Activated CD4-positive, alpha-beta T cell treated with anti-CD3 and anti-CD28 coated beads, Interleukin-2, amount 10 ng/mL, durations not matched to agents 24 days and 14 days (primary cell): ENCODE data around the gene CDK5RAP2. TPM values are rescaled to one million over a fixed set of nuclear protein-coding genes. Genes with fewer than 3 reads are reported as not detected.

ENCODE experiments used
- DNase-seq: peaks from one replicate; pipeline ENCODE4 v3.0.0; 2022
- H3K27ac Mint-ChIP-seq: one replicate; pipeline ENCODE4 v1.8.0; 2022; ENCODE audit warnings: mild to moderate bottlenecking, mixed read lengths
- H3K27me3 Mint-ChIP-seq: one replicate; pipeline ENCODE4 v1.8.0; 2022; ENCODE audit warnings: mixed read lengths
- H3K36me3 Mint-ChIP-seq: one replicate; pipeline ENCODE4 v1.8.0; 2022; ENCODE audit warnings: low read depth, mild to moderate bottlenecking, mixed read lengths
- H3K4me1 Mint-ChIP-seq: one replicate; pipeline ENCODE4 v1.8.0; 2021; ENCODE audit warnings: mixed read lengths
- H3K4me3 Mint-ChIP-seq: one replicate; pipeline ENCODE4 v1.8.0; 2022; ENCODE audit warnings: mild to moderate bottlenecking, moderate library complexity, mixed read lengths
- H3K9me3 Mint-ChIP-seq: one replicate; pipeline ENCODE4 v1.8.0; 2021; ENCODE audit warnings: mixed read lengths
- intact Hi-C: fragments of 100-400 bp; cut with micrococcal nuclease; formaldehyde crosslinking; loops from one replicate; pipeline ENCODE4 v1.15.1; 2023
- total RNA-seq: library from RNA; stranded (reverse); gene quantifications from 2 replicates; pipeline ENCODE4 v1.2.3, GENCODE V29; 2022

Gene CDK5RAP2
- total RNA-seq, 1 donor from 2014 or later = 70.0 TPM

GRCh38 chr9:120366644-120367019 is 213.3 kb downstream of the CDK5RAP2 start:
- H3K27ac Mint-ChIP-seq = no peak overlapping the region
- no peaks in the 10 kb centered on the region for H3K4me1 Mint-ChIP-seq
- intact Hi-C loops = no loop called here
- H3K36me3 Mint-ChIP-seq = no peaks in the 10 kb centered on the region
- DNase-seq = no peak
- H3K27me3 Mint-ChIP-seq = peaks cover 4% of the 10 kb centered on the region
- H3K4me3 Mint-ChIP-seq = no peak overlapping the region
- no peaks in the 10 kb centered on the region for H3K9me3 Mint-ChIP-seq

- no peak overlapping the region for H3K4me3 Mint-ChIP-seq
- intact Hi-C loops = no loop called here
- no peaks in the 10 kb centered on the region for H3K4me1 Mint-ChIP-seq
- no peaks in the 10 kb centered on the region for H3K36me3 Mint-ChIP-seq
- no peaks in the 10 kb centered on the region for H3K9me3 Mint-ChIP-seq
- DNase-seq = no peak
- H3K27me3 Mint-ChIP-seq = peaks cover 4% of the 10 kb centered on the region
- H3K27ac Mint-ChIP-seq = no peak overlapping the region
Measured at GRCh38 chr9:120365386-120365785, 214.6 kb downstream of the CDK5RAP2 start.

GRCh38 chr9:120363697-120364096 is 216.3 kb downstream of the CDK5RAP2 start:
- H3K27me3 Mint-ChIP-seq = peaks cover 4% of the 10 kb centered on the region
- DNase-seq = no peak
- H3K27ac Mint-ChIP-seq = no peak overlapping the region
- H3K4me1 Mint-ChIP-seq = no peaks in the 10 kb centered on the region
- no peak overlapping the region for H3K4me3 Mint-ChIP-seq
- H3K9me3 Mint-ChIP-seq = no peaks in the 10 kb centered on the region
- intact Hi-C loops = no loop called here
- no peaks in the 10 kb centered on the region for H3K36me3 Mint-ChIP-seq

GRCh38 chr9:120362446-120362845 is 217.5 kb downstream of the CDK5RAP2 start:
- no peak overlapping the region for H3K4me3 Mint-ChIP-seq
- H3K27ac Mint-ChIP-seq = no peak overlapping the region
- H3K4me1 Mint-ChIP-seq = no peaks in the 10 kb centered on the region
- no peak for DNase-seq
- intact Hi-C loops = no loop called here
- no peaks in the 10 kb centered on the region for H3K9me3 Mint-ChIP-seq
- no peaks in the 10 kb centered on the region for H3K36me3 Mint-ChIP-seq
- H3K27me3 Mint-ChIP-seq = peaks cover 4% of the 10 kb centered on the region

- peaks cover under 1% of the 10 kb centered on the region for H3K9me3 Mint-ChIP-seq
- intact Hi-C loops = no loop called here
- no peak overlapping the region for H3K4me3 Mint-ChIP-seq
- DNase-seq = no peak
- no peaks in the 10 kb centered on the region for H3K4me1 Mint-ChIP-seq
- no peak overlapping the region for H3K27ac Mint-ChIP-seq
- peaks cover 4% of the 10 kb centered on the region for H3K27me3 Mint-ChIP-seq
- H3K36me3 Mint-ChIP-seq = no peaks in the 10 kb centered on the region
Measured at GRCh38 chr9:120361551-120361950, 218.4 kb downstream of the CDK5RAP2 start.

- intact Hi-C loops = no loop called here
- Mint-ChIP-seq H3K27me3 (peaks cover 4% of the 10 kb centered on the region), H3K4me3 (no peak overlapping the region), H3K27ac (no peak overlapping the region), H3K9me3 (peaks cover 9% of the 10 kb centered on the region), H3K36me3 (no peaks in the 10 kb centered on the region), H3K4me1 (no peaks in the 10 kb centered on the region)
- DNase-seq = no peak
Measured at GRCh38 chr9:120360510-120360909, 219.5 kb downstream of the CDK5RAP2 start.

- Mint-ChIP-seq H3K36me3 (no peaks in the 10 kb centered on the region), H3K27me3 (peaks cover 4% of the 10 kb centered on the region), H3K4me1 (no peaks in the 10 kb centered on the region), H3K4me3 (no peak overlapping the region), H3K27ac (no peak overlapping the region), H3K9me3 (peaks cover 9% of the 10 kb centered on the region)
- intact Hi-C loops = no loop called here
- DNase-seq = no peak
Measured at GRCh38 chr9:120360046-120360445, 219.9 kb downstream of the CDK5RAP2 start.

GRCh38 chr9:120358877-120359276 is 221.1 kb downstream of the CDK5RAP2 start:
- no peak for DNase-seq
- Mint-ChIP-seq H3K4me3 (no peak overlapping the region), H3K36me3 (no peaks in the 10 kb centered on the region), H3K27ac (no peak overlapping the region), H3K27me3 (peaks cover 4% of the 10 kb centered on the region), H3K9me3 (peaks cover 9% of the 10 kb centered on the region), H3K4me1 (no peaks in the 10 kb centered on the region)
- intact Hi-C loops = no loop called here

GRCh38 chr9:120353506-120353905 is 226.5 kb downstream of the CDK5RAP2 start:
- Mint-ChIP-seq H3K27ac (no peak overlapping the region), H3K4me3 (no peak overlapping the region), H3K36me3 (no peaks in the 10 kb centered on the region), H3K9me3 (peaks cover 9% of the 10 kb centered on the region), H3K4me1 (no peaks in the 10 kb centered on the region), H3K27me3 (peaks cover 2% of the 10 kb centered on the region)
- DNase-seq = no peak
- intact Hi-C loops = no loop called here

- no peak overlapping the region for H3K4me3 Mint-ChIP-seq
- no peaks in the 10 kb centered on the region for H3K4me1 Mint-ChIP-seq
- H3K27me3 Mint-ChIP-seq = peaks cover 4% of the 10 kb centered on the region
- H3K27ac Mint-ChIP-seq = no peak overlapping the region
- intact Hi-C loops = no loop called here
- H3K9me3 Mint-ChIP-seq = peaks cover 4% of the 10 kb centered on the region
- DNase-seq = no peak
- no peaks in the 10 kb centered on the region for H3K36me3 Mint-ChIP-seq
Measured at GRCh38 chr9:120351106-120351505, 228.9 kb downstream of the CDK5RAP2 start.

GRCh38 chr9:120350596-120350995 is 229.4 kb downstream of the CDK5RAP2 start:
- H3K4me3 Mint-ChIP-seq = no peak overlapping the region
- no peak for DNase-seq

GRCh38 chr9:120348951-120349429 is 231.0 kb downstream of the CDK5RAP2 start:
- Mint-ChIP-seq H3K9me3 (no peaks in the 10 kb centered on the region), H3K27ac (no peak overlapping the region), H3K36me3 (no peaks in the 10 kb centered on the region), H3K4me3 (no peak overlapping the region), H3K4me1 (no peaks in the 10 kb centered on the region), H3K27me3 (peaks cover 4% of the 10 kb centered on the region)
- intact Hi-C loops = loop anchor here (1.0 to 10.0 kb wide), 2 partner anchors 128 to 384 kb away; no protein-coding TSS in a partner anchor
- DNase-seq = peak; percentile 58

More at GRCh38 chr9:120350596-120350995, 229.4 kb downstream of the CDK5RAP2 start:
- no peaks in the 10 kb centered on the region for H3K4me1 Mint-ChIP-seq
- H3K27ac Mint-ChIP-seq = no peak overlapping the region
- H3K27me3 Mint-ChIP-seq = peaks cover 4% of the 10 kb centered on the region
- intact Hi-C loops = no loop called here
- no peaks in the 10 kb centered on the region for H3K9me3 Mint-ChIP-seq
- H3K36me3 Mint-ChIP-seq = no peaks in the 10 kb centered on the region

- H3K27ac Mint-ChIP-seq = no peak overlapping the region
- H3K36me3 Mint-ChIP-seq = no peaks in the 10 kb centered on the region
- intact Hi-C loops = loop anchor here (10.0 kb wide), 1 partner anchor 381 kb away; no protein-coding TSS in a partner anchor
- no peaks in the 10 kb centered on the region for H3K9me3 Mint-ChIP-seq
- no peaks in the 10 kb centered on the region for H3K4me1 Mint-ChIP-seq
- H3K4me3 Mint-ChIP-seq = no peak overlapping the region
- DNase-seq = no peak
- peaks cover 9% of the 10 kb centered on the region for H3K27me3 Mint-ChIP-seq
Measured at GRCh38 chr9:120345379-120345778, 234.6 kb downstream of the CDK5RAP2 start.

- H3K27ac Mint-ChIP-seq = no peak overlapping the region
Measured at GRCh38 chr9:120344230-120344629, 235.7 kb downstream of the CDK5RAP2 start.

GRCh38 chr9:120343416-120343815 is 236.6 kb downstream of the CDK5RAP2 start:
- no peak overlapping the region for H3K4me3 Mint-ChIP-seq
- H3K4me1 Mint-ChIP-seq = no peaks in the 10 kb centered on the region
- intact Hi-C loops = loop anchor here (10.0 kb wide), 1 partner anchor 379 kb away; no protein-coding TSS in a partner anchor
- DNase-seq = no peak
- H3K27ac Mint-ChIP-seq = no peak overlapping the region
- no peaks in the 10 kb centered on the region for H3K36me3 Mint-ChIP-seq
- H3K27me3 Mint-ChIP-seq = peaks cover 9% of the 10 kb centered on the region
- H3K9me3 Mint-ChIP-seq = no peaks in the 10 kb centered on the region

More at GRCh38 chr9:120344230-120344629, 235.7 kb downstream of the CDK5RAP2 start:
- Mint-ChIP-seq H3K27me3 (peaks cover 7% of the 10 kb centered on the region), H3K4me3 (no peak overlapping the region), H3K4me1 (no peaks in the 10 kb centered on the region), H3K36me3 (no peaks in the 10 kb centered on the region), H3K9me3 (no peaks in the 10 kb centered on the region)
- DNase-seq = no peak
- intact Hi-C loops = loop anchor here (10.0 kb wide), 1 partner anchor 379 kb away; no protein-coding TSS in a partner anchor
